Measurements from ENCODE around the gene MANBA.
A peak's percentile ranks its signal among the peaks of the same experiment; 100 is the strongest.

Gene MANBA

DNA sequence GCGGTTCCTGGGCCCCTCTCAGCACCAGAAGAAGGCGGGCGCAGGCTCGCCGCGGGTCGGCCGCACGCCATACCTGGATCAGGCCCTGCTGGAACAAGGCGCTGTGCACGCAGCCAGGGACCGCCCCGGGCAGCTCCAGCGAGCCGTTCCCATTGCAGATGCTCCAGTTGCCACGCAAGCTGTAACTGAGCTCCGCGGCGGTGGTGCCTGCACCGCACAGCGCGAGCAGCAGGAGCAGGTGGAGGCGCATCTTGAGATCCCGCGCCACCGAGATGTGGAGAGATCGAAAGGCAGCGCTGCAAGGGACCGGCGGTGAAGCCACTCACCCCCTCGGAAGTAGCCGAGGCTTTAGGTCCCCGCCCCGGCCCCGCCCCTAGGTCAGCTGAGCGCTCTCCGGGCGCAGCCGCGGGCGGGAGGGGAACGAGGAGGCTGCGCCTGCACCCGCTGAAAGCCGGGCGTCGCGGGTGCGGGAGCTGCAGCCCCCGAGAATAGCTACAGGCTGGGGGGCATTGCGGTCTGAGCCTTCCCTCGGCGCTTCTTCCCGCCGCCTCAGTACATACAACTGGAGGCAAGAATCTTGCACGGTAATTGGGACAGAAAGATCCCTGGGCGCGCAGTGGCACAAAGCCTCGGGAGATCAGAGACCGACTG is at the start of gene MANBA:
Gene MANBA (minus strand): TSS at position 324 of the 651 bp plus-strand sequence. CDS start 74 bp downstream, at position 250.
- peak; percentile 69 to 73 for DNase-seq

GRCh38 chr4:102809691-102810090 is 48.9 kb upstream of the MANBA start:
- no peak for DNase-seq

DNA sequence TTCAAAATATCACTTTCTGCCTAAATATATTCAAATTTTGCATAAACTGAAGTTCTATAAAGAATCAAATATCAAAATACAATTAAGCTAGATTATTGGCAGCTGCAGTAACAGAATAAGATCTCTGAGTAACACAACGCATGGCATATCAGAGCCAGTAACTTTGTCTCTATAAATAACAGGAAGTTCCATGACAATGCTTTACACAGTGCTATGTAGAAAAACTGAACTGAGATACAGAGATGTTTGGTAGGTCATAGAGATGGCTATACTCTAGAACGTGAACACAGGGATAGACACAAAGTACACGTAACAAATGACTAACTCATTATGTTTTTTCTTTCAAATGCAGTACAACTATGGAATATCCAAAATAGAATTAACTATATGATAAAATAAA is 48.4 kb upstream of the MANBA start:
- no peak for DNase-seq

GRCh38 chr4:102808009-102808408 is 47.2 kb upstream of the MANBA start:
- DNase-seq = no peak

DNA sequence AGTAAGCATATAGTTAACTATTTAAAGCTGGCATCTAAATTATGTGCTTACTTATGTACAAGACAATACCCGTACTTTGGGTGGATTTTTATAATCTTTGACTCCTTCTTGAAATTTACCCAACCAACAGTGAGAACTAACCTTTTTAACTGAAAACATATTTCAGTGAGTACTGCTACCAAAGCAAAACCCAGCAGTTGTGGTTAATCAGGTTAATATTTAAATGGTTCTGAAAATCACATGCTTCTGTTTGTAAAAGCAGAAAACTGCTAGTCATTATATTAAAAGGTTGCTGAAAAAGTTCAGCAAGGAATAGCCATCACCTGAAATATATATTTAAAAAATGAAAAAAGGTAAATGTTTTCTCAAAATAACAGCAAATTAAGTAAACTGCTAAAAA is 46.6 kb upstream of the MANBA start:
- no peak for DNase-seq

GRCh38 chr4:102799816-102800215 is 39.0 kb upstream of the MANBA start:
- DNase-seq = no peak

DNA sequence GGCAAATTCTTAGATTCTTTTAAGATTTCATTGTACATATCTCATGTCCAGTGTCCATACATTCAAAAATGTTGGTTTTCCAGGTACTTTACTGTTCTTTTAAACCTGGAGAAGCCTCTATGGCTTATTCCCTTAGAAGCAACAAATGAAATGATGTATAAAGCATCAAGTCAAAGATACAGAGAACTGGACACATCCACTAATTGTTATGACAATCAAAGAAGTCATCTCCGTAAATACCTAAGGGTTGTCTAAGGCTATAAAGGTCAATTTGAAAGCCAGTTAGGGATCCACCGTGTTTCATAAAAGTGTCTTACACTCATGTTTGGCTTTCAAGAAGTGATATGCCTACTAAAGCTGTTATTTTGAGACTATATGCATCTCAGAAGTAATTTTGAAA is 34.2 kb upstream of the MANBA start:
- no peak for DNase-seq

GRCh38 chr4:102792361-102792936 is 31.7 kb upstream of the MANBA start:
- DNase-seq = no peak

DNA sequence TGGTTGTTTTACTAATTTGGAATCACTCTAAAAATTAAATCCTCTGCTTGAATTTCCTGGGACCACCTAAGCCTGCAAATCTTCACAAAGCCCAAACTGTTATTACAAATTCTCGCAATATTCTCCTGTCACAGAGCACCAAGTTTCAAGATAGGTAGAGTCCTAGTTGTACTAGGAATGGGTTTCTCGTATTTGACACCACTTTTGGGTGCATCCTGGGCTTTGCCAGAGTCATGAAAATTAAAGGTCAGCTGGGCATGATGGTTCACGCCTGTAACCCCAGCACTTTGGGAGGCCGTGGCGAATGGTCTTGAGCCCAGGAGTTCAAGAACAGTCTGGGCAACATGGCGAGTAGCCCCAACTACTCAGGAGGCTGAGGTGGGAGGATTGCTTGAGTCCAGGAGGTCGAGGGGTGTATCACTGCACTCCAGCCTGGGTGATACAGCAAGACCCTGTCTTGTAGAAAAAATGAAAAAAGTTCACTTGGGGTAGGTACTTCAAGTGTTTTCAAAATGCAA is 30.6 kb upstream of the MANBA start:
- no peak for DNase-seq

- DNase-seq = no peak
Observed at GRCh38 chr4:102789317-102789717, 28.5 kb upstream of the MANBA start.

- DNase-seq = no peak
Observed at GRCh38 chr4:102787944-102788343, 27.2 kb upstream of the MANBA start.

GRCh38 chr4:102787096-102787881 is 26.5 kb upstream of the MANBA start:
- no peak for DNase-seq

GRCh38 chr4:102786279-102786678 is 25.5 kb upstream of the MANBA start:
- no peak for DNase-seq

DNA sequence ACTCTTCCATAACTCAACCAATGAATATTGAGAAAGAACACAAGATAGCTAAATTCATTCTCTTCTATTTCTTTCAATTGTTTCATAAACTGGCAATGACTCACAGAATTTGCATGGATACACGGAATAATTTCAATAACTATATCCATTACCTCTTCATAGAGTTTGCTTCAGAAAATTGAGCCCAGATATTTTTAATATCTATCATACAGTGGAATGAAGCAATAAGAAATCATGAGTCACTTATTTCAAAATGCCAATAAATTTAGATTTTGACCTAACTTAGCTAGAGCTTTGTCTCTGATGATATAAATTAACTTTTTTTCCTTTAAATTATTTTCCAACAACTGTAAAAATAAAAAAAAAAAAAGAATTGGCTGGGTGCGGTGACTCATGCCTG is 22.2 kb upstream of the MANBA start:
- no peak for DNase-seq

DNA sequence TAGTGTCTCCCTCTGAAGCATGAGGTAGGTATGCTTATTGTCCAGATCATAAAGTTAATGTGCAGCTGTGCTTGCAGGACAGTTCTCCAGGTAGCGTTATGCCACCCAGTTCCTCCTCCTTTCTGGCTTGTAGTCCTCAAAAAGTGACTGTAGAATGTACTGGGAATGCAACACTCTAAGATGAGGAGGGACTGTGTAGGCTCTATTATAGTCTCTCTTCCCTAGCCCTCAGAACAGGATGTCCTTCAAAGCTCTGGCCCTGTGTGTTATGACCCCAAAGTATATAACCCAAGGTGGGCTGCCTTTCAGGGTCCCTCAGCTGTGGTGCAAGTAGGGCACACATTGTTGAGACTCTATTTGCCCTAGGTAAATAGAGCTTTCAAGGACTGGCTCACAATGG is 20.8 kb upstream of the MANBA start:
- no peak for DNase-seq

GRCh38 chr4:102780476-102781144 is 19.8 kb upstream of the MANBA start:
- DNase-seq = no peak

DNA sequence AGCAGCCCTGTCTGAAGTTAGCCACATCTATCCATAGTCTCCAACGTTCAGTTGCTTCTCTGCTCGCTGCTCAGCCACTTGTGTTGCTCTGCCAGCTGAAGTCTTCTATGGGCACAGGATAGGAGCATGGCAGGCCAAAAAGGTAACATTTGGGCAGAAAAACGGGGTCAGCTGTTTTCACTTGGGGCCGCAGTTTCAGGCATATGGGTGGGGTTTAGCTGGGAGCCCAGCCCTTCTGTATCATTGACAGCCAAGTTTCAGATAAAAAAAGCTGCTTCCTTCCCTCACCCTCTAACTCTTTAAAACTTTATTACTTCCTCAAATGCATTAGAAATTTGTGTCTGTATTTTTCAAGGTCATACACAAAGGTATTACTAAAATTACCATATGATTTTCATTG is 18.4 kb upstream of the MANBA start:
- no peak for DNase-seq

- no peak for DNase-seq
Observed at GRCh38 chr4:102778720-102779119, 18.0 kb upstream of the MANBA start.

- DNase-seq = no peak
Observed at GRCh38 chr4:102775805-102776204, 15.0 kb upstream of the MANBA start.

GRCh38 chr4:102774254-102774653 is 13.5 kb upstream of the MANBA start:
- no peak for DNase-seq

DNA sequence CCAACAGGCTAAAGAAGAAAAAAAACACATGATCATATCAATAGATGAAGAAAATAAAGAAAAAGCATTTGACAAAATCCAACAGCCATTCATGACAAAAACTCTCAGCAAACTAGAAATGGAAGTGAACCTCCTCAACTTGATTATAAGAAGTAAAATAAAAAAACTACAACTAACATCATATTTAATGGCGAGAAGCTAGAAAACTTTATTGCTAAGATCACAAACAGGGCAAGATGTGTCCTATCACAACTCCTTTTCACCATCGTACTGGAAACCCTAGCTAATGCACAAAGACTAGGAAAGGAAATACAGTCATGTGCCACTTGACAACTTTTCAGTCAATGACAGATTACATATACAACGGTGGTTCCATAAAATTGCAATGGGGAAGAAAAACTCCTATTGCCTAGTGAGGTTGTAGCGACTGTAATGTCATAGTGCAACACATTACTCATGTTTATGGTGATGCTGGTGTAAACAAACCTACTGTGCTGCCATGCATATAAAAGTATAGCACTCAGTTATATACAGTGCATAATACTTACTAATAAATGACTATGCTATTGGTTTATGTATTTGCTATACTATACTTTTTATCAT is 12.1 kb upstream of the MANBA start:
- no peak for DNase-seq

DNA sequence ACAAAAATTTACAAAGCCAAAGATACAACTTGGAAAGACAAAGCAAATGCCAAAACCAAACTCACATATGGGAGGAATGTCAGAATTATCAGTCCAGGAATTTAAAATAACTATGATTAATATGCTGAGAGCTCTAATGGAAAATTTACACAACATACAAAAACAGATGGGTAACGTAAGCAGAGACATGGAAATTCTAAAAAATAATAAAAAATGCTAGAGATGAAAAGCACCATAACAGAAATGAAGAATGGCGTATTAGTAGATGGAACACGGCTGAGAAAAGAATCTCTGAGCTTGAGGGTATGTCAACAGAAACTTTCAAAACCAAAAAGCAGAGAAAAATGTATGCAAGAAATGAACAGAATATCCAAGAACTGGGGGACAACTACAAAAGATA is 4.1 kb upstream of the MANBA start:
- DNase-seq = no peak

GRCh38 chr4:102761906-102762305 is 1.1 kb upstream of the MANBA start:
- no peak for DNase-seq
